ENCODE results near the gene NUDT7. TPM values are rescaled to one million over a fixed set of nuclear protein-coding genes. Genes with fewer than 3 reads are reported as not detected.

The NUDT7 gene
- total and polyA plus RNA-seq, 2 donors (not counting 3 experiments of a cell fraction or from before 2014, with no cell fraction given) = 6.2 to 6.5 TPM

- Histone ChIP-seq H2AFZ (ENCODE audit: low read depth, low read length) (no peak overlapping the region), H3K27ac (ENCODE audit: insufficient read depth, low read depth, low read length) (no peak overlapping the region), H3K9ac (replicated peaks; ENCODE audit: extremely low read depth, insufficient read depth, low read length) (no peak overlapping the region), H3K4me1 (ENCODE audit: control insufficient read depth, extremely low read depth, insufficient read depth, low read length) (no peaks in the 10 kb centered on the region), H3K4me3 (replicated peaks in 1 of 3; ENCODE audit: insufficient read depth in 1 of 3, low read depth in 1 of 3, low read length in 3 of 3) (no peak overlapping the region), H3K27me3 (ENCODE audit: control insufficient read depth in 2 of 2, insufficient read depth in 2 of 2, low read length in 2 of 2) (no peaks in the 10 kb centered on the region), H3K4me2 (ENCODE audit: insufficient read depth, low read length) (no peak overlapping the region), H3K79me2 (ENCODE audit: control insufficient read depth, insufficient read depth, low read length) (no peaks in the 10 kb centered on the region), H3K36me3 (ENCODE audit: control insufficient read depth in 2 of 2, extremely low read depth in 1 of 2, insufficient read depth in 2 of 2, low read length in 2 of 2) (no peaks in the 10 kb centered on the region), H3K9me3 (replicated peaks; ENCODE audit: control insufficient read depth, insufficient read depth, low read length) (no peaks in the 10 kb centered on the region), H3K9me1 (replicated peaks; ENCODE audit: control insufficient read depth, extremely low read depth, insufficient read depth, low read length) (no peaks in the 10 kb centered on the region), H4K20me1 (replicated peaks; ENCODE audit: control insufficient read depth, extremely low read depth, insufficient read depth, low read length) (no peaks in the 10 kb centered on the region)
- dilution Hi-C loops (cut with MboI; ENCODE audit: extremely low pct_ligation_motif_present, low sequenced_read_pairs) = no loop called here
- no TSS peak for BruUV-seq (replicated peaks)
- CTCF ChIA-PET = no interaction called here
- no peak for TF ChIP-seq POLR2A (IDR thresholded peaks at IDR 0.05; ENCODE audit: low read depth, low read length)
- no peak for TF ChIP-seq MAX (IDR thresholded peaks at IDR 0.05; ENCODE audit: insufficient read depth, insufficient read length)
- TF ChIP-seq MYC (IDR thresholded peaks at IDR 0.05; ENCODE audit: low read depth, low read length) = no peak
- TF ChIP-seq JUN (IDR thresholded peaks at IDR 0.05; ENCODE audit: borderline replicate concordance, insufficient read depth, insufficient read length, low read depth) = no peak
- TF ChIP-seq GATA2 (IDR thresholded peaks at IDR 0.05; ENCODE audit: insufficient read depth, insufficient read length, low read depth, low read length) = no peak
- no peak for TF ChIP-seq FOS (IDR thresholded peaks at IDR 0.05; ENCODE audit: borderline replicate concordance, insufficient read depth, low read length)
- TF ChIP-seq POLR2AphosphoS5 (IDR thresholded peaks at IDR 0.05; ENCODE audit: insufficient read depth, low read depth, low read length) = no peak
- TF ChIP-seq EZH2 (IDR thresholded peaks at IDR 0.05; ENCODE audit: borderline replicate concordance, low read depth, low read length, severe bottlenecking) = no peak
- no peak for TF ChIP-seq CTCF (IDR thresholded peaks at IDR 0.05; ENCODE audit: extremely low read depth in 1 of 2, insufficient read depth in 1 of 2, low read depth in 1 of 2, low read length in 2 of 2)
- intact Hi-C loops (cut with micrococcal nuclease) = no loop called here
- no peak for DNase-seq (ENCODE audit: low read depth, low spot score)
- POLR2A ChIA-PET = no interaction called here
- FAIRE-seq = no peak
These were observed 17.2 kb downstream of the NUDT7 start for GRCh38 chr16:77739559-77739892.

Measured in endothelial cell of umbilical vein (primary cell).